GM18907 (cell line): ENCODE measurements around the gene H6PD.

Source experiments
- ATAC-seq: cut with Tn5 transposase; IDR thresholded peaks from one replicate; pipeline ENCODE4 v1.9.1; 2021; ENCODE audit warnings: mild to moderate bottlenecking, moderate library complexity; ENCODE audit not compliant: unreplicated experiment

H6PD gene

DNA sequence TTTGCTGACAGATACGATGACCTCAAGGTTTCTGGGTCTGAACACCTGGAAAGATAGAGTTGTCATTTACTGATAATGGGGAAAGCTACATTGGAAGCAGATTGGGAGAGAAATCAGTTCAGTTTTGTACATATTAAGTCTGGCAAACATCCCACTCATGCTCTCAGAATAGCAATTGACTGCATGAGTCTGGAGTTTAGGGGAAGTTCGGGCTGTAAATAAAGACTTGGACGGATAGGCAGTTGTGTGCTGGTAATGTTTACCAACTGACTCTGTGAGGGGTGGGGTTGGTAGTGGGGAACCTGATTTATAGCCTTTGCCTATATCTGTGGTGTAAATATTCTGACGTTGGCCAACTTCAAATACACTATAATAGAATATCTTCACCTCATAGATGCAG, 4.0 kb downstream of the H6PD start:
- ATAC-seq, result no peak

DNA sequence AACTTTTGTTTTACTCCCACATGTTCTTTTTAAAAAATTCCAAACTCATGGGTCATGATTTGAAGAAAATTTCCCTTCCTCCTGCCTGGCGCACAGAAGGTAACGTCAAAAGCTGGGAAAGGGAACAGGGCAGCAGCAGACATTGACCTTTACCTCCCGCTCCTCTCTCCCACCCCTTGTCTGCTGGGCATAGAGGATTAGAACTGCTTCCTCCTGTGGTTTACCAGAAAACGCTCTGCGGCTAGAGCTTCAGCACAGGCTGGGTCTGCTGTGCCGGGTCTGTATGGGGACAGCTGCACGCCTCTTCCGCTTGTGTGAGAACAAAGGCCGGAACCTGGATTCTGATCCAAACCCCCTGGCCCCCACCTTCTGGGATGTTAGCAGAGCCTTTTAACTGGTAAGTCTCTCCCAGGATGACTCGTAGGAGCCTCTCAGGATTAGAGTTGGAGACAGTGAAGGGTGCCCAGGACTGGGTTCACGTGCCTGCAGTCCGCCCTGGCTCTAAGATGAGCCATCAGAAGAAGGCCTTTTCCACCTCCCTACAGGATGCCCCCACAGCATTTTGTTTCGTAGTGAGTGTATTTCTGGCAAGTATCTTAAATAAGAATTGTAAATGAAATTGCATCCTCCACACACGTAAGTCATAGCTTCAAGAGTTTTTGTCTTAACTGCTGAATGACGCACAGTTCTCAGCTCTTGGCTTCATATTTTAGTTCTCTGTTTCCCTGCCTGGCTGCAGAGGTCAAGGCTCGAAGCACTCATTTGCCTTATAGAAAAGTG, 5.2 kb downstream of the H6PD start:
- no peak for ATAC-seq

DNA sequence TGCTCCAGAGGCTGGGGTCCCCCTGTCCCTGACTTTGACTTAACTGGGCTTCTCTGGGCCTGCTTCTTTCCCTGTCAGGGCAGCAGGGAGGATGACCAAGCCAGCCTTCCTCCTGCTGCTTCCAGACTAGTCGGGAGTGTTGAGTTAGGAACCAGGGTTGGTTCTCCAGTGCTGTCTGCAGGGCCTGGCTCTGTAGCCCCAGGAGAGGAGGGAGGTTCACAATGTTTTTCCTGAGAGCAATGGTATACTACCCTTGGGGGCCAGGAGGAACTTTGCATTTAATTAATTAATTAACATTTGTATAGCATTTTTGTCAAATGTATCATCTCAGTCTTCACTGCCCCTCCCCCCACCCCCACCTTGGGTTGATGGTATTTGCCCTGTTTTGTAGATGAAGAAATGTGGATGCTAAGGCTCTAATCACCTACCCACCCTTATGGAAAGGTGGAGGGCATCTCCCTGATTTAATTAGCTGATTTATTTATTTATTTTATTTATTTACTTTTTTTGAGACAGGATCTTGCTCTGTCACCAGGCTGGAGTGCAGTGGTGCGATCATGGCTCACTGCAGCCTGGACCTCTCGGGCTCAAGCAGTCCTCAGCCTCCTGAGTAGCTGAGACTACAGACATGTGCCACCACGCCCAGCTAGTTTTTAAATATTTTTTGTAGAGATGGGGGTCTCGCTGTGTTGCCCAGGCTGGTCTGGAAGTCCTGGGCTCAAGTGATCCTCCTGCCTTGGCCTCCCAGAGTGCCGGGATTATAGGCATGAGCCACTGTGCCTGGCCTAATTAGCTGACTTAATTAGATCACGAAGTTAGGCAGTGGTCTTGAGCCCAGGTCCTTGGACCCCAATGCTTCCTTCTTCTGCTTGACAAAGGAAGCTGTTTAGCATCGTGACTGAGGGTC, 6.6 kb downstream of the H6PD start:
- no peak for ATAC-seq

DNA sequence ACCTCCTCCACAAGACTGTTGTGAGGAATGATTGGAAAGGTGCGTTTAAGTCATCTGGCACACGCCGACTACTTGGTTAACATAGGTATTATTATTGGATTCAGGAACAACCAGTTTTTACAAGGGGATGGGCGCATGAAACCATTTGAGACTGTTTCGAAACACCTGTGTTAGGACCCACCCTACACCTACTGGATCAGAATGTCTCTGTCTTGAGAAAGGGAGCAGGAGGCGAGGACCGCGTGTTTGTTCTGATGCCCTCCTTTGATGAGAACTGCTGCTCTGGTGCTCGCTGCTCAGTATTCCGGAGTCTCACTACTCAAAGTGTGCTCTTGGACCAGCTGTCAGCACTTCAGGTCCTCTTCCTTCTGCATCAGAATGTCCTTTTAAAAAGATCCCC, 7.3 kb downstream of the H6PD start:
- ATAC-seq, result no peak

DNA sequence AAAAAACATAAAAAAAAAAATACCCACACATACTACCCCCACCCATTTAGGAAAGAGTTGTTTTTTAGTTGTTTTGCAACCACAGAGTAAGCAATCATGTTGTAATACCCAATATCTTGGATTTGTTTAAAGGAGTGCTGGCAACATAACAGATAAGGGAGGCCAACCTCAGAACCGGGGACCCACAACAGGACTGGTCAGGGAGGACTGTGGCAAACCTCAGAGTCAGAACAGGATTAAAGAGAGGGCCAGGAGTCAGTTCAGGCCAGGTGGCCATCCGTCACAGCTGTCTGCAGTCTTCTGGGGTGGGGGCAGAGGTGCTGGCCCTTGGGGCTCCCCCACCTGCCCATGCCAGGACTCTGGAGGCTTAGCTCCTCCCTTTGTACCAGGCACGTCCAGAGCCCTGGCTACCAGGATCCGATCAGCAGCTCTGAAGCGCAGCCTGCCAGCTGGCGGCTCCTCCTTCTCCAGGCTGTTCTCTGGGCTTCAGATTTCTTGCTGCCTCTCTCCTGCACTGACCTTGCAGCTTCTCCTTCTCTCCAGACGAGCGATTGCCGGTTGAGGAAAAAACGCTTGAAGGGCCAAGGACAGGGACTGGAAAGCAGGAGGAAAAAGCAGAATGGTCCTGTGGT, 7.9 kb downstream of the H6PD start:
- ATAC-seq, result no peak

DNA sequence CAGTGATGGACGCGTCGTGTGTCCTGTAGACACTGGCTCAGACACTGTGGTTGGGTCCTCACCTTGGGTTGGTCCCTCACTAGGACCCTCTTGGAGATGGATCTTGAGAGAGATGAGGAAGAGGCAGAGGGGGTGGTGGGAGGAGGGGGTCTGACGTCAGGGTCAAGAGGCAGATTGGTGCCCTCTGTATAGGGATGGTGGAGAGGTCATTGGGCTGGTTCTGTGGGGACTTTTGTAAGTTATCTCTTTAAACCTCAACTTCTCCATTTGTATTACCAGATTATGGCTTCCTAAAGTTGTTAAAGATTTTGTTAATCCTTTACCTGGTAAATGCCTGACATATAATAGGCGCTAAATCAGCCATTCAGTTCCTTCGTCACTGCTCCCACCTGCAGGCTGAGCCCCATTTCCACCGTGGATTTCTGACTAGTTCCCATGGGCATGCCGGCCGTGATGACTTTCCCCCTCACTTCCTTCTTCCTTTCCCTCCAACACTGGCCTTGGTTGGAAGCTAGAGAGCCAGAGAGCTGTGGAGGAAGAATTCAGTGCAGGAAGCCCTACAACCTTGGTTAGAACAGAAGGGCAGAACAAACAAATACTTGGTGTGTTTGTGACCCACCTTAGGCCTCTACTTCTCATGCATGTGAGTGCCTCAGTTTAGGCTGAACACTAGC, 8.6 kb downstream of the H6PD start:
- no peak for ATAC-seq

DNA sequence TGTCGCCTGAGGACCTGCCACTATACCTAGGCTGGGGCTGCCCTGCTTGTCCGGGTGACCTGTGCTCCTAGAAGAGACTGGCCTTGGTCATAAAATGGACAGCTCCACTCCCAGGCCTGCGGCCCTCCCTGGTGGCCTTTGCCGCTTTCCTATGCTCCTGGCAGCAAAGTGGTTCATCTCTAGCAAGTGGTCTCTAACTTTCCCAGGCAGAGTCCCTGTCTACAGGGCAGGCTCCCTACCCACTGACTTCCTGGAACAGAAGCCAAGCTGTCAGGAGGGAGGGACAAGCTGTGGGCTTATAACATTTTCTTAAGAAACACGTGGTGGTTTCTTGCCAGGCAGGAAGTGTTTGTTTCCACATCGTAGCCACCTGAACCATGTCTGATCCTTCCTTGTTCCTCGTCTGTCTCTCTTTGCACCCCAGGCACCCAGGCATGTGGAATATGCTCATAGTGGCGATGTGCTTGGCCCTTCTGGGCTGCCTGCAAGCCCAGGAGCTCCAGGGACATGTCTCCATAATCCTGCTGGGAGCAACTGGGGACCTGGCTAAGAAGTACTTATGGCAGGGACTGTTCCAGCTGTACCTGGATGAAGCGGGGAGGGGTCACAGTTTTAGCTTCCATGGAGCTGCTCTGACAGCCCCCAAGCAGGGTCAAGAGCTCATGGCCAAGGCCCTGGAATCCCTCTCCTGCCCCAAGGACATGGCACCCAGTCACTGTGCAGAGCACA, 10.1 kb downstream of the H6PD start:
- no peak for ATAC-seq

DNA sequence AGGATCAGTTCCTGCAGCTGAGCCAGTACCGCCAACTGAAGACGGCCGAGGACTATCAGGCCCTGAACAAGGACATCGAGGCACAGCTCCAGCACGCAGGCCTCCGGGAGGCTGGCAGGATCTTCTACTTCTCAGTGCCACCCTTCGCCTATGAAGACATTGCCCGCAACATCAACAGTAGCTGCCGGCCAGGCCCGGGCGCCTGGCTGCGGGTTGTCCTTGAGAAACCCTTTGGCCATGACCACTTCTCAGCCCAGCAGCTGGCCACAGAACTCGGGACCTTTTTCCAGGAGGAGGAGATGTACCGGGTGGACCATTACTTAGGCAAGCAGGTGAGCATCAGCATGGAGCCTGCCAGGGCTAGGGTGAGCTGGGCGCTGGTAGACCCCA, 10.7 kb downstream of the H6PD start:
- no peak for ATAC-seq

DNA sequence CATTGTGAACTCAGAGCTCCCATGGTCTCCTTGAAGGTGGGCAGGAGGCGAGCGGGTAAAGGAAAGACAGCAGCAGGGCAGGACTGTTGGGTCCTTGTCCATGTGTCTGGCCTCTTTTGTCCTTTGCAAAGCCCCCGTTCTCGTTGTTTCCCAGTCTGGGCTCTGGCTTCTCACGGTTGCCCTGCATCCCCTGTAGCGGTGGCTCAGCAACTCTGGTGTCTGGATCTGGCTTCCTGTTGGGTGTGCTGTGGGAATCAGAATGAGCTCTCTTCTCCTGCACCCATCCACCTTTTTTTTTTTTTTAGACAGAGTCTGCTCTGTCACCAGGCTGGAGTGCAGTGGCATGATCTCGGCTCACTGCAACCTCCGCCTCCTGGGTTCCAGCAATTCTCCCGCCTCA, 11.1 kb downstream of the H6PD start:
- ATAC-seq, result no peak

DNA sequence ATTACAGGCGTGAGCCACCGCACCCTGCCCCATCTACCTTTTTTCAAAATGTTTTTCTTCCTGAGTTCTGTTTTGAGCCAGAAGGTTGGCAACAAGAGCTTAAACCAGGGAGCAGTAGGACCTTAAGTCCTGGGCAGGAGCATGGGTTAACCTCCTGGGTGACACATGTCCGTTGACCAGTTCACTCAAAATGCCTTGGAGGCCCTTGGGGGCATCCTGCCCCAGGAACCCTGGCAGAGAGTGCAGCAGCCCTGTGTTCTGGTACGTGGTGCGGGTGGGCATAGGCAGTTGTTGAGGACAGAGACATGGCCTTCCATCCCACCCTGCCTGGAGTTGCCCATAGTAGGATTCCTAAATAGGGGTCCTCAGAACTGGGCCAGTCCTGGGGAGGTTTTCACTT, 11.6 kb downstream of the H6PD start:
- no peak for ATAC-seq

DNA sequence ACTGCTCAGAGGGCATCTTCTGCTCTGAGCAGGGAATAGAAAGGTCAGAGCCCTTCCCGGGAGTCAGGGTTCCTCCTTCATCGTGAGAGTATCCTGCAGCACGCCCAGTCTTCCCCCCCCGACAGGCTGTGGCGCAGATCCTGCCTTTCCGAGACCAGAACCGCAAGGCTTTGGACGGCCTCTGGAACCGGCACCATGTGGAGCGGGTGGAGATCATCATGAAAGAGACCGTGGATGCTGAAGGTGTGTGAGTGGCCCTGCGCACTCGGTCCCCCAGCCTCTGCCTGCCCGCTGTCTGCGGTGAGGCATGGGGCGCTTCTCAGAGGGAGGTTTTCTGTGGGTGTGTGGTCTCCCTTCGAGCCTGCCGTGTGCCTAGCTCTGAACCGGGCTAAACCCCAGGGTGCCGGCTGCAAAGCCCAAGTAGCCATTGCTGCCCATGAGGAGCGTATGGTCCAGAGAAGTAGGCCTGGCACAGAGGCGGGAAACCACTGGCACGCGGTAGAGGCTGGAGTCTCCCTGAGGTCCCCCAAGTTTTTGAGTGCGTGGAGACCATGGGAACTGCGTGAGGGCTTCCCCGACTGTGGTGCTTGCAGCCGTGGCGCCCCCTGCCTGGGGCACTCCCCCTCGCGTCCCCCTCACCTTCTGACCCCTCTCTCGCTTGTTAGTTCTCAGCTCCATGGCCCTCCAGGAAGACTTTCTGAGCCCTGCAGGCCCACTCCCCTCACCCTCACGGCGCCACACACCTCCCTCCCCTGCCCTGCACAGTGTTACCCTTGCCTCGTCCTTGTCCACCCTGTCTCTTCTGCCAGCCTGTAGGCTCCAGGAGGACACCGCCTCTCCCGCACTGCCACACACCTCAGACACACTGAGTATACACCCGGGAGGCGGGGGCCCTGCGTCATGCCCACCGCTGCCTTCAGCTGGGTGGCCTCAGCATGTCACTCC, 12.5 kb downstream of the H6PD start:
- ATAC-seq, result no peak

DNA sequence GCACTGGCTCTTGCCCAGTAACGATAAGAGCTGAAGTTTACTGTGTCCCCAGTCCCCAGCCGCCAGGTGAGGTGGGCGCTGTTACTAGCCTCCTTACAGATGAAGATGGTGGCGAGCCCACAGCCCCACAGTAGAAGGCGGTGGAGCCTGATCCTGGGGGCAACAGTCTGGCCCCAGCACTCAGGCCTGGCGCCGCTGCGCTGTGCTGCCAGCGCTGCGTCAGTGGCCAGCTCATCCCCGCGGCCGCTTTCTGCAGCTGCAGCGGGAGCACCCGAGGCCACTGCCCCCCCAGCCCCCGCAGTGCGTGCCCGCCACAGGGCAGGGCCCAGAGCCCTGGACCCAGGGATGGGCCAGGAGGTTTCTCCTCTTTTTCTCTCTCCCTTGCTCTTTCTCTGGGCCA, 13.3 kb downstream of the H6PD start:
- no peak for ATAC-seq

DNA sequence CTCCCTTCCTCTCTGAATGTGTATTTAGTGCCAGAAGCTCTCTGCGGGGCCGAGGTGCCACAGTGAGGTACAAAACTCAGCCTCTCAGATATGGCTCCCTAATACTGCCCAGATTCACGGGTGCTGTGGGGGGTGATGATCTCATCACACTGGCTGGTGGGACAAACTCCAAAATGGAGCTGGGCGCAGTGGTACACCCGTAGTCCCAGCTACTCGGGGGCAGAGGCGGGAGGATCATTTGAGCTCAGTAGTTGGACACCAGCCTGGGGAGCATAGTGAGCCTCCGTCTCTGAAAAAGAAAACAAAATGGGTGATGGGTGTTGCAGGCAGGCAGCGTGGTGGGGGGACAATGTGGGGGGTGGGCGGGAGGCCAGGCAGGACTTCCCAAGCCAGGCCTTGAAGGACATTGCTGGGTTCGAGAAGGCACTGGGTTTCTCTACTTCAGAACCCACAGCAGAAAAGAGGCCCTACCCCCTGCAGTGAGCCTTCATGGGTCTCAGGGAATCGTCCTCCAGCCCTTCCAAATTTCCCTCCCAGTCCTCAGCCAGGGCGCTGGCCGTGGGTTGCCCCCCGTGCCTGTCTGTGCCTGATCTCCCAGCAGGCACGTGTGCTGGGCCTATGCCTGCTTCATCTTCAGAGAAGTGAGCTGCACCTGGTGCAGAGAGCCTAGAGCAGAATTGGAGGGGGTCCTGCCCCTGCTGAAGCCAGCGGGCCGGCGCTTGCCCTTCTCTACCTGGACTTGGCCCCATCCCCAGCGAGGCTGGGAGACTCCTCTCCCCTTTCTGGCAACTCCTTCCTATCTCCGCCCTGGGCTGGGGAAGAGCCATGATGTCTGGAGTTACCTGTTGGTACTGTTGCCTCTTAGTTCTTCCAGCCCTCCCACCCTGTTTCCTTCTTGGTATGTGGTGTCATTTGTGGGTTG, 14.0 kb downstream of the H6PD start:
- no peak for ATAC-seq

DNA sequence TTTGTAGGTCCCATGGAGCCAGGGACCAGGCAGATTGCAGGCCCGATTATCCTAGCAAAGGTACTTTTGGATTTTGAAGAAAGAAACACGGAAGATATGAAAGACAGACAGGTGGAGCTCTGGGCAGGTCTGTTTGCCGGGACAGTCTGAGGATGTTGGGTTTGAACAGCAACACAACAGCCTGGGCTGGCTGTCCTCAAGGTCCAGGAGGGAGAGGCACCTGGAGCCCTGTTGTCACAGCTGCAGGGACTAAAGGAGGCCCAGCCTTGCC, 14.6 kb downstream of the H6PD start:
- ATAC-seq, result no peak

DNA sequence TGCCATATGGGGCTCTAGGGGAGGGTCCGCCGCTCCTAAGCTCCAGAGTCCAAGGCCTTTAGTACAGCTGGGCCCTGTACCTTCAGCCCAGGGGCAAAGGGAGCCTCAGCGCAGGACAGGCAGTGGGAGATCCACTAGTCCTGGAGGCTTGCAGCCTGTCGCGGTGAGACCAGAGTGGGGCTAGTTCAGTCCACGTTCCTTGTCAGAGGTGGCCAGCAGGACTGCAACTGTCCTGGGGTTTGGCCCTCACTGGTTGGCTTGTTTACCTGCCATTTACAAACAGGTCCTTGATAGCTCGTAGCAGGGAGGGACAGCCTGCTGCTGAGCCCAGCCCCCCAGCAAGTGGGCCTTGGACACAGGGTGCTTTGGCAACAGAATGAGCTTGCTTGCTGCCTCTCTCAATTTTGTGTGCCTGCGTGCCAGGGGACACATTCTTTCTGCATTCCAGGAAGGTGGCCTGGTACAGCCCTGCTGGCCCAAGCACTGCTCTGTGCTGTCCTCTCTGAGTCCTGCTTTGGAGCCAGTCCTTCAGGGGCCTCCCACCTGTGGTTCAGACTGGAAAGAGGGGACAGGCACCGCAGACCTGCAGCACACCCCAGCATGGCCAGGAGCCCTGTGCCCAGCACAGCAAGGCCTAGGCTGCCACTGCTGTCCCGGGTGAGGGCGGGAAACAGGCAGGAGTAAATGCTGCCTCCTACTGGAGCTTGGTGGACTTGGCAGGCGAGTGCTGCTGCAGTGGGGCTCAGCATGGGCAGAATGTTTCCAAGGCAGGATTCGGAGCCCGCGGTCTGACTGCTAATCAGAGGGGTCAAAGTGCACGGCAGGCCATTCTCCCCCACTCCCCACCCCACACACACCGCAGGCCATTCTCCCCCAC, 15.2 kb downstream of the H6PD start:
- no peak for ATAC-seq

DNA sequence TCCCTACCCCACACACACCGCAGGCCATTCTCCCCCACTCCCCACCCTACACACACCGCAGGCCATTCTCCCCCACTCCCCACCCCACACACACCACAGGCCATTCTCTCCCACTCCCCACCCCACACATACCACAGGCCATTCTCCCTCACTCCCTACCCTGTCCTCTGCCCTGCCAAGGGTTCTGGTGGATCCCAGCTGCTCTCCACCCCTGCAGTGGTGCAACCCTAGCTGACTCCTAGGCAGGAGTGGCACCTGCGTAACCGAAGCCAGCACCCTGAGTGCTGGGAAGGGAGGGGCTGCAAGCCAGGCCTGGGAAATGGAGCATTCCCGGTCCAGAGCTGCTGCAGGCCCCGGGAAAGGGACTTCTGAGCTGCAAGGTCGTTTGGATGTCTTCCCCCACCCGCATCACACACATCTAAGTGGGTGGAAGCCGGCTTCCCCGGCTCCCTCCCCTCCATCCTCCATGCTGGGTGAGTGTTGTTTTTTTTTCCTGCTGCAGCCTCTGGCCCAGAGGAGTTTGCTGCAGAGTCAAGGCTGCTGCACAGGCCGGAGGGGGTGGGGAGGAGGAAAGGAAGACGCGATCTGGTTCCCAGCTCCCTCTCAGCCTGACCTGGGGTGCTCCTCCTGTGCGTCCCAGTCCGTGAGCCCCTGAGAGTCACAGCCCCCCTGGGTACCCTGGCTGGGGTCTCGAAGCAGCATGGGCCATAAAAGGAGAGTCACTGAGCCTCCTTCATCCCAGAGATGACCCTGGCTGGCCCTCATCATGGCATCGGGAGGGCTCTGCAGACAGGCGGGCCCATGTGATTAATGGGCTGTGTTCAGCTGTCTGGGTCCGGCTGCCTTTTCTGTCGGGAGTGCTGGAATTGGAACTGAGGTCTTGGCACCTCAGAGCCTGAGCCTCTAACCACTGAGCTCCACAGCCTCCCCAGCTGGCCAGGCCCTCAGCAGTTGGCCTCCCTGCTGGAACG, 16.1 kb downstream of the H6PD start:
- no peak for ATAC-seq

DNA sequence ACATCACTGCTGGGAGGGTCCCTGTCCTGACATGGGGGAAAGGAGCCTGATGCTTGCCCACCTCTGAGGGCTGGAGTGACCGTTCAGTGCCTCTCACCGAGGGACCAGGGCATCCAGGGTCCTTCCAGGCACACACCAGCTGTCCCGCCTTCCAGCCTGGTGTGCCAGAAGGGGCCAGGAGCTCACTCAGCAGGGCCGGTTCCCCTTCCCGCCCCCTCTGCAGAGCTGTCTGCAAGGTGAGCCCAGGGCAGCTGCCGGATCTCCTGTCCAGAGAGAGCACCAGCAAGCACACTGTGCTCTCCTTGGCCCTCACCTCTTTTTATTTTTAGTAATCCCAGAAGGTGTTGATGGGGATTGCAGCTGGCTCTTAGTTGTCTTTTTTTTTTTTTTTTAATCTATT, 16.9 kb downstream of the H6PD start:
- no peak for ATAC-seq
